NT2/D1 (cell line): Measurements from ENCODE around the gene PLEKHA6.
A peak's percentile ranks its signal among the peaks of the same experiment; 100 is the strongest.

Experiments used
- DNase-seq: peaks from one replicate; pipeline ENCODE4 v3.0.0-alpha.2; 2011; ENCODE audit warnings: low read depth, low spot score
- H3K27me3 ChIP-seq: 2 replicates; pipeline ENCODE4 v1.6.0; 2011; ENCODE audit warnings: mild to moderate bottlenecking; ENCODE audit not compliant: insufficient read length, insufficient read depth
- H3K36me3 ChIP-seq: 2 replicates; pipeline ENCODE4 v1.6.1; 2011; ENCODE audit warnings: mild to moderate bottlenecking, low read length, mixed read lengths; ENCODE audit not compliant: insufficient read depth, insufficient read length
- H3K4me1 ChIP-seq: 2 replicates; pipeline ENCODE4 v1.5.1; 2011; ENCODE audit not compliant: insufficient read depth, insufficient read length
- H3K4me3 ChIP-seq: 2 replicates; pipeline ENCODE4 v1.5.1; 2011; ENCODE audit warnings: low read depth; ENCODE audit not compliant: insufficient read length
- H3K9ac ChIP-seq: 2 replicates; pipeline ENCODE4 v1.6.0; 2011; ENCODE audit warnings: low read depth; ENCODE audit not compliant: insufficient read length
- H3K9me3 ChIP-seq: 2 replicates; pipeline ENCODE4 v1.5.1; 2011; ENCODE audit warnings: mild to moderate bottlenecking, low read length; ENCODE audit not compliant: insufficient read depth
- SUZ12 ChIP-seq: IDR thresholded peaks from 2 replicates; pipeline ENCODE4 v1.6.1; 2011; ENCODE audit not compliant: insufficient read length, insufficient read depth; ENCODE audit errors: extremely low read depth
- YY1 ChIP-seq: IDR thresholded peaks from 2 replicates; pipeline ENCODE4 v1.6.1; 2011; ENCODE audit not compliant: insufficient read length, insufficient read depth
- ZNF274 ChIP-seq: IDR thresholded peaks from 2 replicates; pipeline ENCODE4 v1.6.1; 2011; ENCODE audit warnings: mild to moderate bottlenecking, low read depth, low read length

The PLEKHA6 gene

GRCh38 chr1:204258213-204259115 is 101.3 kb downstream of the PLEKHA6 start:
- H3K36me3 ChIP-seq, result peaks cover 18% of the 10 kb centered on the region
- H3K27me3 ChIP-seq, result no peaks in the 10 kb centered on the region
- H3K4me1 ChIP-seq, result peaks cover 24% of the 10 kb centered on the region
- no peak overlapping the region for H3K9ac ChIP-seq
- peak; percentile 68 for DNase-seq
- TF ChIP-seq SUZ12, result no peak
- TF ChIP-seq YY1, result no peak
- no peak for TF ChIP-seq ZNF274
- H3K9me3 ChIP-seq, result no peaks in the 10 kb centered on the region
- H3K4me3 ChIP-seq, result no peak overlapping the region

DNA sequence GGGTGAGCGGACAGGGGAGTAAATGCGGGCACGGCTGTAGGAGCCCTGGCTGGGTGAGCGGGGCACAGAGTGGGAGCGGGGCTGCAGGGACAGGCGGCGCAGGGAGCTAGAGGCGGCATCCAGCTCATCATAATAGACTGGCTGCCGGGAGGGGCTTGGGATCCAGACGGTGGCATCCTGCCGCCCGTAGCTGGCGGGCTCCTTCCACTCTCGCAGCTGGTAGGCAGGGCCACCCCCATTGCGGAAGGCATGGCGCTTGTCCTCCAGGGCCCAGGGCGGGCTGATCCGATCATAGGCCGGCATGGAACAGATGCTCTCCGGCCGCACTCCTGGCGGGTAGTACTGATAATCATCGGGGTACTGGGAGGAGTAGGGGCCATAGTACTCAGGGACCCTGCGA is 102.3 kb downstream of the PLEKHA6 start:
- Histone ChIP-seq H3K27me3 (no peaks in the 10 kb centered on the region), H3K36me3 (peaks cover 18% of the 10 kb centered on the region)
- no peak for TF ChIP-seq SUZ12
- no peak for TF ChIP-seq YY1
- TF ChIP-seq ZNF274, result no peak

DNA sequence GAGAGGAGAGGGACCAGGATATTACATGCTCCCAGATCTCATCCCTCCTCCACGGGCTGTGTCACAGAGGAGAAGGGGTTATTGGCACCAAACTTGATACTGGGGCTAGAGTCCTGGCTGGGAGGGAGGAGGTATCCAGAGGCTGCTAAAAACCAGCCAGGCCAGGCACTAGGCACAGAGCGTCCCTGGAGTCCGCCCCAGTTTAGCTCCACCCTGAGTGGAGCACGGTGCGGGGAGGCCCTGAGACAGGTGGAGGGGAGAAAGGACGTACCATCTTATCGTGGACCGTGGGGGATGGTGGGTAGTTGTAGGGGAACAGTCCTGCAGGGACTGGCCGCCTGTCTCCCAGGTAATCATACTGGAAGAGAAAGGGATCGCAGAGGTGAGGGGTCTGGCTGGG is 103.2 kb downstream of the PLEKHA6 start:
- DNase-seq, result no peak
- TF ChIP-seq YY1 (no peak), ZNF274 (no peak), SUZ12 (no peak)

More for the DNA sequence above, 102.3 kb downstream of the PLEKHA6 start:
- no peak for DNase-seq
- H3K9ac ChIP-seq, result no peak overlapping the region
- H3K4me1 ChIP-seq, result peaks cover 15% of the 10 kb centered on the region
- H3K9me3 ChIP-seq, result no peaks in the 10 kb centered on the region
- H3K4me3 ChIP-seq, result no peak overlapping the region

DNA sequence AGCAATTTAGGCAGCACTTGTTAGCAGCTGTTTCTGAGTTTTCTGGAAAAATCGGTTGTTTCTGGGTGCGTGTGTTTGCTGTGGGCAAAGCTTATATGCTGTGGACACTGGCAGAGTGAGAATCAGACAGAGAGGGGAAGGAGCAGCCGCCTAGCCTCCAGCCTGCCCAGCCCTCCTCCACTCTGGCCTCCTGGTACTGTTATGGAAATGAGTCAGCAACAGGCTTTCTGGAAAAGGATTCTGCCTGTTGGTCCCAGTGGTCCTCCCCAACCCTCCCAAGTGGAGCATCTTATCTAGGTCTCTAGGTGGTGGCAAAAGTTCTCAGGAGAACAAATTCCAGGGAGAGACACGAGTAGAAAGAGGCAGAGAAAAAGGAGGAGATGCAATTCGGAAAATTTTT is 103.8 kb downstream of the PLEKHA6 start:
- H3K4me3 ChIP-seq, result no peak overlapping the region
- H3K9ac ChIP-seq, result peak overlapping the region; percentile 65
- H3K36me3 ChIP-seq, result peaks cover 16% of the 10 kb centered on the region
- H3K4me1 ChIP-seq, result peaks cover 10% of the 10 kb centered on the region
- TF ChIP-seq SUZ12 (no peak), YY1 (no peak), ZNF274 (no peak)
- no peaks in the 10 kb centered on the region for H3K9me3 ChIP-seq
- H3K27me3 ChIP-seq, result no peaks in the 10 kb centered on the region
- DNase-seq, result peak; percentile 76

More for the DNA sequence above, 103.2 kb downstream of the PLEKHA6 start:
- peaks cover 18% of the 10 kb centered on the region for H3K36me3 ChIP-seq
- no peaks in the 10 kb centered on the region for H3K9me3 ChIP-seq
- H3K27me3 ChIP-seq, result no peaks in the 10 kb centered on the region
- H3K9ac ChIP-seq, result no peak overlapping the region
- H3K4me1 ChIP-seq, result peaks cover 10% of the 10 kb centered on the region
- no peak overlapping the region for H3K4me3 ChIP-seq

- no peak for TF ChIP-seq SUZ12
- TF ChIP-seq YY1, result no peak
- TF ChIP-seq ZNF274, result no peak
- Histone ChIP-seq H3K9me3 (no peaks in the 10 kb centered on the region), H3K9ac (no peak overlapping the region), H3K4me1 (peaks cover 15% of the 10 kb centered on the region), H3K27me3 (no peaks in the 10 kb centered on the region), H3K36me3 (peaks cover 10% of the 10 kb centered on the region), H3K4me3 (no peak overlapping the region)
- DNase-seq, result peak; percentile 85
Observed at GRCh38 chr1:204255225-204255624, 104.5 kb downstream of the PLEKHA6 start.

DNA sequence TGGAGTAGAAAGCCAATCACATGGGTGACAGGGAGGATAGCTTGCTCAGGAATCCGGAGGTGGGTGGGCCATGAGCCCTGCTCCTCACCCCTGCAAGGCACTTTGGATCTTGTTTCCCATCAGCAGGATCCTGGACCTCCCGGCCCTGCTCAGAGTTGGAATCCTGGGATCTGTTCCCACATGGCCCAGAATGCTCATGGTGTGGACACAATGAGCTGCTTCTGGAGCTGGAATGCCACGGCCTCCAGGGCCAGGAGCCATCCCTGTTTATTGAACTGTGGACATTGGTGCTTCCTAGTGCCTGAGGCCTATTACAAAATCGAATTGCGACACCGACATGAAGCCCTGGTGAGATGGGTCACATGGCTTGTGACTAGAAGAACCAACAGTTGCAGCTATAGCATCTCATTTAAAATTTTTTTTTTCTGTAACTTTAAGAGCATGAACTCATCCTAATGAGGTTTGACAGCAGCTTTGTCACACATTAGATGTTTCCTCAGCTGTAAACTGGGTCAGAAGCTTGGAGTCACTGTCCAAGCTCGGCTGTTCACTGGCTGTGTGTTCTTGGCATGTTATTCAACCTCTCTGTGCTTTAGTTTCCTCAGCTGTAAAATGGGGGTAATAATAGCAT is 105.6 kb downstream of the PLEKHA6 start:
- H3K9me3 ChIP-seq, result no peaks in the 10 kb centered on the region
- no peaks in the 10 kb centered on the region for H3K27me3 ChIP-seq
- no peak overlapping the region for H3K9ac ChIP-seq
- no peak for DNase-seq
- H3K36me3 ChIP-seq, result peaks cover 10% of the 10 kb centered on the region
- no peak overlapping the region for H3K4me3 ChIP-seq
- peaks cover 16% of the 10 kb centered on the region for H3K4me1 ChIP-seq
- TF ChIP-seq YY1 (no peak), SUZ12 (no peak), ZNF274 (no peak)

DNA sequence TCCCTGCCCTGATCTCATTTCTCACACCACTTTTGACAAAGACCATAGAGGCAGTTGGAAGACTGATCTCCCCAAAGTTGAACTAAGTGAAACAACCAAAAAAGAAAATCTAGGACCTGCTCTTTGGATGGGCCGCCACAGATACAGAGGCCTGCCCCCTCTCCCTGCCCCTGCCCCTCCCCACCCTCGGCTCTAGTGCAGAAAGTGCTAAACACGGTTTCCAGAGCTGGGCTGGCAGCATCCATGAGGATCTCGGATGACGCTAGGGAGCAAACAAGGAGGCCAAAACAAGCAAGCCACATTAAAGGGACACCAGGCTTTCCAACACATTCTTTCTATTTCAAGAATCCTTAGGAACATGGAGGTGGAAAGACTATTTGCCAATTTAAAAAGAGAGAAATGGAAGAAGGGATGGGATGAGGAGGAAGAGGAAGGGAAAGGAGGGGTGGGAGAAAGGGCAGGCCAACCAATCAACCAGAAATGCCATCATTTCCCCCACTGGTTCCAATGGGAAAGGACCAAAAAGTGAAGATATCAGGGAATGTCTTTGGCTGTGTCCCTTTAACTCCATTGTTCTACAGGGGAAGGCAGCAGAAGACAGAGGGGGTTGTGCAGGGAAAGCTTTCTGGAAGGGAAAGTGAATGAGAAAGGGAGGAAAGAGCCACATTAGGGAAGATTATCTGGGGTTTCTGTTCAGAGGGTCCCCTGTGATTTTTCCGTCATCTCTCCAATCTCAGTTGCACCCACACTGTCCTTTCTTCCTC is 107.6 kb downstream of the PLEKHA6 start:
- H3K4me3 ChIP-seq, result no peak overlapping the region
- H3K27me3 ChIP-seq, result no peaks in the 10 kb centered on the region
- DNase-seq, result no peak
- H3K36me3 ChIP-seq, result peaks cover 5% of the 10 kb centered on the region
- no peak overlapping the region for H3K9ac ChIP-seq
- H3K9me3 ChIP-seq, result no peaks in the 10 kb centered on the region
- peaks cover 16% of the 10 kb centered on the region for H3K4me1 ChIP-seq
- TF ChIP-seq YY1 (no peak), SUZ12 (no peak), ZNF274 (no peak)
